ENCODE measurements around the gene CWC25. TPM values are rescaled to one million over a fixed set of nuclear protein-coding genes. Genes with fewer than 3 reads are reported as not detected.

CWC25 gene
- total and polyA plus RNA-seq, 9 of the 15 experiments (the other 6 are each of a cell fraction or from before 2014, with no cell fraction given), result 16.5 to 27.4 (median 23.0) TPM

GRCh38 chr17:38857271-38857670 is 32.1 kb upstream of the CWC25 start:
- no peak overlapping the region for H2AFZ ChIP-seq (ENCODE audit: low read depth, low read length)
- no peak overlapping the region for H3K9ac ChIP-seq (ENCODE audit: insufficient read depth in 1 of 2, low read depth in 2 of 2, low read length in 2 of 2)
- H3K9me1 ChIP-seq (ENCODE audit: control insufficient read depth, insufficient read depth, low read length), result no peaks in the 10 kb centered on the region
- H3K9me3 ChIP-seq (replicated peaks; ENCODE audit: control insufficient read depth, insufficient read depth, low read depth, low read length), result no peaks in the 10 kb centered on the region
- peaks cover 14% of the 10 kb centered on the region for H3K79me2 ChIP-seq (ENCODE audit: control insufficient read depth, insufficient read depth, low read length)
- H4K20me1 ChIP-seq (replicated peaks; ENCODE audit: control insufficient read depth, insufficient read depth, low read length), result peaks cover 7% of the 10 kb centered on the region; the same call in 1 of the 2 replicates
- ChIA-PET CTCF (ENCODE audit: low intra/inter-chr PET ratio) (no interaction called here), POLR2A (no interaction called here)
- H3K4me1 ChIP-seq (replicated peaks in 1 of 2; ENCODE audit: control insufficient read depth in 2 of 2, insufficient read depth in 2 of 2, low read length in 2 of 2), result peaks cover 3 to 13% of the 10 kb centered on the region in 2 experiments; a peak in 3 of 5 replicates
- FAIRE-seq (no peak), DNase-seq (ENCODE audit: extremely low read depth in 1 of 4, low spot score in 3 of 4) (no peak), ATAC-seq (no peak)
- H3K4me2 ChIP-seq (ENCODE audit: insufficient read depth, low read length), result no peak overlapping the region
- BruUV-seq (replicated peaks), result no TSS peak
- WGBS (ENCODE audit: insufficient coverage, low coverage, missing lambda C conversion rate), result 33% methylated on average over 5 of the region's 5 CpGs
- in situ Hi-C loops (cut with MboI), result no loop called here
- H3K4me3 ChIP-seq, result no peak overlapping the region
- no peak for TF ChIP-seq SAFB2 (IDR thresholded peaks at IDR 0.05; ENCODE audit: borderline replicate concordance, low read depth, low read length, severe bottlenecking)
- TF ChIP-seq MBD1 (CRISPR knock-in tag; IDR thresholded peaks at IDR 0.05), result no peak
- TF ChIP-seq HDGF (IDR thresholded peaks at IDR 0.05), result no peak
- no peak for TF ChIP-seq VEZF1 (CRISPR knock-in tag; IDR thresholded peaks at IDR 0.05)
- no peaks in the 10 kb centered on the region for H3K27me3 ChIP-seq (ENCODE audit: control insufficient read depth in 2 of 2, insufficient read depth in 2 of 2, low read length in 2 of 2)
- intact Hi-C loops (cut with micrococcal nuclease), result no loop called here
- H3K36me3 ChIP-seq (ENCODE audit: control insufficient read depth, insufficient read depth, low read length), result peaks cover 10% of the 10 kb centered on the region
- no peak overlapping the region for H3K27ac ChIP-seq (ENCODE audit: extremely low read depth, low read depth, low read length)

All from K562 (cell line).